ENCODE data around the gene SLC44A1.
"Not testable (repeated sequence)": the region's sequence is repeated elsewhere in the genome, so short reads cannot be mapped to it uniquely, and the experiment has no call there.

The SLC44A1 gene

GRCh38 chr9:105242062-105242461 lies 2.4 kb upstream of the SLC44A1 start:
- no peak for DNase-seq (ENCODE audit: low read depth in 2 of 2)

GRCh38 chr9:105242557-105242956 lies 1.9 kb upstream of the SLC44A1 start:
- DNase-seq (ENCODE audit: low read depth in 2 of 2) = no peak

GRCh38 chr9:105243015-105243686 lies 1.3 kb upstream of the SLC44A1 start:
- DNase-seq (ENCODE audit: low read depth in 2 of 2) = no peak

GRCh38 chr9:105244734-105245028 lies 230 bp downstream of the SLC44A1 start:
- no peak for DNase-seq (ENCODE audit: low read depth in 2 of 2)

- peak; percentile 9 to 10 for DNase-seq (ENCODE audit: low read depth in 2 of 2)
Observed at GRCh38 chr9:105245029-105245890, 809 bp downstream of the SLC44A1 start.

DNA sequence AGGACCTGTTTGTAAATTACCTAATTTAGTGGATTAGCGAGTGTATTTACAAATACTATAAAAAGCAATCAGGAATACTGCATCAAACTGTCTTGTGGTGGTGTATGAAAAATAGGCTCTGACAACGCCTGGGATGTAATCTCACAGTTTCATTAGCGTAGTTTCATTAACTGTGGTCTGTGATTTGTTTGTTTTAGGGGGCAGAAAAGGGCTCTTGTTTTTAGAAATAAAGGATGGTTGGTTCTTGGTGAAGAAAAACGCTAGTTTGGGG lies 1.4 kb downstream of the SLC44A1 start:
- no peak for DNase-seq (ENCODE audit: low read depth in 2 of 2)

- DNase-seq (ENCODE audit: low read depth in 2 of 2) = no peak
Observed at GRCh38 chr9:105246656-105247173, 2.3 kb downstream of the SLC44A1 start.

DNA sequence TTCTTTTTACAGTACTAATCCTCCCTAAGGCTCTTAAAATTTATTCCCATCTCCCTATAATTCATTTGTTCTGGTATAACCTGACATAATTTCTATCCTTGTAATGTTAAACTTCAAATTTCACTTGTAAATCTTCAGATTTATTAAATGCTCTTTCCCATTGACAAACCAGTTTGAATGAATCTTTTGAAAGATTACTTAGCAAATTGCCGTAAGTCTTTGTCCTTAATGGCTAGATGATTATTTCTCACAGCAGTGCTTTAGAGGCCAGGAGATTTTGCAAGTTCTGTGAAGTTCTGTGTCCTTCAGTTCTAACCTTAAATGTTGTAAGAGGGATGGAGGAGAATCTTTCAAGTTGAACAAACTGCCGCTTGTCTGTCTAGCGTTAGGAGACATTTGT lies 4.2 kb downstream of the SLC44A1 start:
- DNase-seq (ENCODE audit: low read depth in 2 of 2) = no peak

DNA sequence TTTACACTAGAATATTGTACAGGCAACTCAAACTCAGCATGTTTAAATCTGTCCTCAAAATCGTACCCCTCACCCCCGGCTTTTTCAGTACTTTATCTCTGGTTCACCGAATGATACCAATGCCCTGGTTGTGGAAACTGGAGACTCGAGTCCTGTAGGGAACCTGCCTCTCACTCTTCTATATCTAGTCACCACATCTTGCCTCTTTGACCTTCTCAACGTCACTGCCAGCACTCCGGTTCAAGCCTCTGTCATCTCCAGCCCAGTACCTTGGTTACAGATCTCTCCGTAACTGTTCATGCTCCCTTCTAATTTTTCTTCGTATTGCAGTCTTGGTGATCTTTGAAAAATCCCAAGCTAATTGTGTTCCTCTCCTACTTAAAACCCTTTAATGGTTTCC lies 6.7 kb downstream of the SLC44A1 start:
- no peak for DNase-seq (ENCODE audit: low read depth in 2 of 2)

DNA sequence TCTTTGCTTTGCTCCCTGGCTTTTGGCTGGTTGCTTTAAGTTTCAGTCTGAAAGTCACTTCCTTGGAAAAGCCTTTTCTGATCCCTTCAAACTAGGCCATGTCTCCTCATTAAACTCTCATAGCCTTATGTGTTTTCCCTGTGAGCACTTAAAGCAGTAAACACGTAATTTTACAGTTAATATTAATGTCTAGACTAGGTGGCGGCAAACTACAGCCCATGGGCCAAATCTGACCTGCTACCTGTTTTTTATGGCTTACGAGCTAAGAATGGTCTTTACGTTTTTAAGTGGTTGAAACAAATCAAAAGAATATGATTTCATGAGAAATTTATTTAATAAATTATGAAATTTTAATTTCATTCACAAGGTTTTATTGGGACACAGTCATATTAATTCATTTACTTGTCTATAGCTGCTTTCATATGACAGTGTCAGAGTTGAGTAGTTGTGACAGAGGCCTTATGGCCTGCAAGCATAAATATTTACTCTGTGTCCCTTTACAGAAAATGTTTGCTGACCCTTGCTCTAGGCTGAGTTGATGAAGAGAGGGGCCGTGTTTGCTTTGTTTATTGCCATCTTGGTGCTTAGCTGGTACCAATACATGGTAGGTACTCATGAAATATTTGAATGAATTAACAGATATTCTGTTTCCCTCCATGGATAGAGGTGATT lies 7.4 kb downstream of the SLC44A1 start:
- no peak for DNase-seq (ENCODE audit: low read depth in 2 of 2)

GRCh38 chr9:105252405-105252756 lies 7.9 kb downstream of the SLC44A1 start:
- no peak for DNase-seq (ENCODE audit: low read depth in 2 of 2)

DNA sequence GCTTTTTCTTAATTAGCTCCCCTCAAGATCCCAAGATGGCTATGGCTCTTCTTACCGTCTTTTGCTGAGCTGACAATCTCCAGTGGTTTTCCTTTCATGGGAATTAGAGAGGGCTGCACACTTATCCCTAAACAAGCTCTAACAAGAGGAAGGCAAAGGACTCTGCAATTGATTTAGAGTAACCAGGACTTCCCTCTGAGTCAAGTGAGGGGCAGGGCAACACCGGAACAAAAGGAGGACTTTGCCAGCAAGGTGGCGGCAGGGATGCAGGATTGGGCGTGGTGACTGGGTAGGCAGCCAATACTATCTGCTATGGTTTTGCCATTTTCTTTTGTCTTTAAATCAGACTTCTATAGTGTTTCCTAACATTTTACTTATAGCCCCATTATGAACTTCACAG lies 9.8 kb downstream of the SLC44A1 start:
- no peak for DNase-seq (ENCODE audit: low read depth in 2 of 2)

- no peak for DNase-seq (ENCODE audit: low read depth in 2 of 2)
Observed at GRCh38 chr9:105255421-105255820, 11.0 kb downstream of the SLC44A1 start.

DNA sequence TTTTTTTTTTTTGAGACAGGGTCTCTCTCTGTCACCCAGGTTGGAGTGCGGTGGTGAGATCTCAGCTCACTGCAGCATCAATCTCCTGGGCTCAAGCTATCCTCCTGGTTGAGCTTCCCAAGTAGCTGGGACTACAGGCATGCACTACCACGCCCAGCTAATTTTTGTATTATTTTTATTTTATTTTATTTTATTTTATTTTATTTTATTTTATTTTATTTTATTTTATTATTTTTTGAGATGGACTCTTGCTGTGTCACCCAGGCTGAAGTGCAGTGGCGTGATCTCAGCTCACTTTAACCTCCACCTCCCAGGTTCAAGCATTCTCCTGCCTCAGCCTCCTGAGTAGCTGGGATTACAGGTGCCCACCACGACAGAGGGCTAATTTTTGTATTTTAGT lies 12.1 kb downstream of the SLC44A1 start:
- not testable (repeated sequence) for DNase-seq (ENCODE audit: low read depth in 2 of 2)

DNA sequence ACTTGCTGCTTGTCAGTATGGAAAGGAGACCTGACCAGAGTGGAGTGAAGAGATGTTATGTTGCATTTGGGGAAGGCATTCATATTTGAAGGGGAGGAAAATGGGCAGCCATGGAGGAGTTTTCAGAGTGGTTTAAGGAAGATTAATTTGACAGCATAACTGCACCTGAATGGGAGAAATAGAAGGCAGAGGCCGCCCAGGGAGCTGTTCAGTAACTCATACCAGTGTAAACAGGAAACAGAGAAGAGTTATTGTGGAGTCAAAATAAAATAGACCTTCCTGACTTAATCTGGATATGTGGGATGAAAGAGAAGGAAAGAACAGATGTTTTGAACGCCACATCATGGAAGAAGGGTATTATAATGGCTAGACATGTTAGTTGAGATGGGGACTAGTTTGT lies 13.4 kb downstream of the SLC44A1 start:
- no peak for DNase-seq (ENCODE audit: low read depth in 2 of 2)

DNA sequence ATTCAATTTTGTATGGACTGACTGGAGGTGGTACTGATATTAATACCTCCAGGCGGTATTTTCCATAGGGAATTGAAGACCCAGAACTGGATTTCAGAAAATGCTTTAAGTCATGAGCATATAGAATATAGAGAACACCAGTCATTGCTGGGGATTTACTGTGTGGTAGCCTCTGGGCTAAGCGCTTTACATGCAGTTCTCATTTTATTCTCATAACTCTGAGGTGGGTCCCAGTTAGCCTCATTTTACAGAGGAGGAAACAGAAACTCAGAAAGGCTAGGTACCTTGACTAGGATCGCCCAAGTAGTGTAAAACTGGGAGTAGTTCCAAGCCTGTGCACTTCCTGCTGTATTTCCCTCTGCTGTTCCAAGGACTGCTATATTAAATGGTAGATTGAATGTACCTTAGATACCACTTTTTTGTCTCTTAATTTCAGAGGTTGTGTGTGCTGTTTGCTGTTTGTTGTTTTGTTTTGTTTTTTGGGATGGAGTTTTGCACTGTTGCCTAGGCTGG lies 13.8 kb downstream of the SLC44A1 start:
- DNase-seq (ENCODE audit: low read depth in 2 of 2) = no peak

DNA sequence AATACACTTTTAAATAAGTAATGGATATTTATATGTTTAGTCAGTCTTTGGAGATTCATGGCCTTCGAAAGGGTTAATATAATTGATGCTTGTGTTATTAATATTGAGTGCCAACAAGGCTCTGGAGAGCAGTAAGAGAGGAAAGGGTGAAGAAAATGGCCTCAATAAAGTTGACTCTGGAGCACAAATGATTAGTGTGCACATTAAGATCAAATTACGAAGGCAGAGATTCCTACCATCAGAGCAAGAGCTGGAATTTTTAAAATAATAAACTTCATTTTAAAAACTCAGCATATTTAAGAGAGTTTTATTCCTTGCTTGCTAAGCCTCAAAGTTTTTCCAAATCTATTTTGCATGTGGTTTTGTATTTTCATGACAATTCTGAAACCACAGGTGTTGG lies 14.8 kb downstream of the SLC44A1 start:
- DNase-seq (ENCODE audit: low read depth in 2 of 2) = no peak

GRCh38 chr9:105259731-105260612 lies 15.5 kb downstream of the SLC44A1 start:
- no peak for DNase-seq (ENCODE audit: low read depth in 2 of 2)

GRCh38 chr9:105262497-105262896 lies 18.0 kb downstream of the SLC44A1 start:
- no peak for DNase-seq (ENCODE audit: low read depth in 2 of 2)

DNA sequence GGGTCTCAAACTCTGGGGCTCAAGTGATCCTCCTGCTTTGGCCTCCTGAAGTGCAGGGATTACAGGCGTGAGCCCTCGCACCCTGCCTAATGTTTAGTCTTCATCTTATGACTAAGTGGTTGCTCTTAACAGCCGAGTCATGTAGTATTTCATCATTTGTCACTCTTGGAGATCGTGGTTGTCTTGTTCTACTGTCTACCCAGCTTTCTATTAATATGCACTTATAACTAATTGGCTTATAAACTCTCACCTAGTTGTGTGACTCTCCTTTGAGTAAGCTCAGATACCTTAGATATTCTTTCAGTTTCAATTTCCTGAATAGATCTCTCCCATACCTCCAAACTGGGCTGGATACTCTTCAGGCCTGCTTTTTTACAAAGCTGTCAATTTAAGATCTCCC lies 19.9 kb downstream of the SLC44A1 start:
- no peak for DNase-seq (ENCODE audit: low read depth in 2 of 2)

DNA sequence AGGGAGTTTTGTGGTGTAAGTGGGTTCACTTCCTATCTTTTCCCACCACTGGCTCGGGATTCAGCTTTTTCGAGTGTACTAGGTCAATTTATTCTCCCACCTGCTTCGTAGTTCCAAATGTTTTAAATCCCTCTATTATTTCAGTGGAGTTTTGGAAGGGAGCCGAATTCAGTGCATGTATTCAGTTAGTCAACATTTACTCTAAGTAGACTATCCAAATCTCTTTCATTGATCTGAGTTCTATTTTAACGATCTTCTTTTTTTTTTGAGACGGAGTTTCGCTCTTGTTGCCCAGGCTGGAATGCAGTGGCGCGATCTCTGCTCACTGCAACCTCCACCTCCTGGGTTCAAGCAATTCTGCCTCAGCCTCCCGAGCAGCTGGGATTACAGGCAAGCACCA lies 23.8 kb downstream of the SLC44A1 start:
- DNase-seq (ENCODE audit: low read depth in 2 of 2) = not testable (repeated sequence)

- DNase-seq (ENCODE audit: low read depth in 2 of 2) = no peak
Observed at GRCh38 chr9:105269593-105269992, 25.1 kb downstream of the SLC44A1 start.
